IMR-90 (cell line): ENCODE results near the gene SPPL3.

Experiments
- BHLHE40 ChIP-seq: fragments of 150-350 bp; IDR thresholded peaks from 2 replicates; pipeline ENCODE4 v1.6.1; 2016; ENCODE audit warnings: mild to moderate bottlenecking, low read depth, low read length
- CTCF ChIP-seq: conservative IDR thresholded peaks from 2 replicates; pipeline ENCODE4 v1.5.1; 2012; ENCODE audit warnings: mild to moderate bottlenecking, low read depth, low read length, improper control_type of control experiment
- MAFK ChIP-seq: IDR thresholded peaks from 2 replicates; pipeline ENCODE4 v1.6.1; 2012; ENCODE audit warnings: low read depth, low read length, improper control_type of control experiment
- MAZ ChIP-seq: IDR thresholded peaks from 2 replicates; pipeline ENCODE4 v1.6.1; 2012; ENCODE audit warnings: low read depth, mild to moderate bottlenecking, low read length, improper control_type of control experiment, moderate library complexity, borderline replicate concordance
- POLR2A ChIP-seq: IDR thresholded peaks from 2 replicates; pipeline ENCODE4 v1.6.1; 2012; ENCODE audit warnings: mild to moderate bottlenecking, low read depth, low read length
- RAD21 ChIP-seq: IDR thresholded peaks from 2 replicates; pipeline ENCODE4 v1.6.1; 2012; ENCODE audit warnings: low read length, improper control_type of control experiment
- RCOR1 ChIP-seq: IDR thresholded peaks from 2 replicates; pipeline ENCODE4 v1.6.1; 2012; ENCODE audit warnings: mild to moderate bottlenecking, low read length, improper control_type of control experiment; ENCODE audit not compliant: insufficient replicate concordance
- RFX5 ChIP-seq: IDR thresholded peaks from 2 replicates; pipeline ENCODE4 v1.8.0; 2012; ENCODE audit warnings: low read depth, mild to moderate bottlenecking, low read length, moderate library complexity
- SMC3 ChIP-seq: fragments of 150-350 bp; IDR thresholded peaks from 2 replicates; pipeline ENCODE4 v1.6.1; 2016; ENCODE audit warnings: low read depth, mild to moderate bottlenecking, antibody characterized with exemption, low read length, moderate library complexity
- USF2 ChIP-seq: fragments of 150-350 bp; IDR thresholded peaks from 2 replicates; pipeline ENCODE4 v1.6.1; 2017; ENCODE audit warnings: mild to moderate bottlenecking, antibody characterized with exemption, low read length, low read depth

GRCh38 chr12:120862664-120863063, 41.5 kb downstream of the SPPL3 start:
- no peak for TF ChIP-seq CTCF
- no peak for TF ChIP-seq POLR2A
- TF ChIP-seq MAZ = no peak
- TF ChIP-seq RAD21 = no peak
- no peak for TF ChIP-seq MAFK
- no peak for TF ChIP-seq USF2
- TF ChIP-seq BHLHE40 = no peak
- TF ChIP-seq SMC3 = no peak
- no peak for TF ChIP-seq RCOR1
- no peak for TF ChIP-seq RFX5
